ENCODE data around the gene UBE2G2.

The UBE2G2 gene

DNA sequence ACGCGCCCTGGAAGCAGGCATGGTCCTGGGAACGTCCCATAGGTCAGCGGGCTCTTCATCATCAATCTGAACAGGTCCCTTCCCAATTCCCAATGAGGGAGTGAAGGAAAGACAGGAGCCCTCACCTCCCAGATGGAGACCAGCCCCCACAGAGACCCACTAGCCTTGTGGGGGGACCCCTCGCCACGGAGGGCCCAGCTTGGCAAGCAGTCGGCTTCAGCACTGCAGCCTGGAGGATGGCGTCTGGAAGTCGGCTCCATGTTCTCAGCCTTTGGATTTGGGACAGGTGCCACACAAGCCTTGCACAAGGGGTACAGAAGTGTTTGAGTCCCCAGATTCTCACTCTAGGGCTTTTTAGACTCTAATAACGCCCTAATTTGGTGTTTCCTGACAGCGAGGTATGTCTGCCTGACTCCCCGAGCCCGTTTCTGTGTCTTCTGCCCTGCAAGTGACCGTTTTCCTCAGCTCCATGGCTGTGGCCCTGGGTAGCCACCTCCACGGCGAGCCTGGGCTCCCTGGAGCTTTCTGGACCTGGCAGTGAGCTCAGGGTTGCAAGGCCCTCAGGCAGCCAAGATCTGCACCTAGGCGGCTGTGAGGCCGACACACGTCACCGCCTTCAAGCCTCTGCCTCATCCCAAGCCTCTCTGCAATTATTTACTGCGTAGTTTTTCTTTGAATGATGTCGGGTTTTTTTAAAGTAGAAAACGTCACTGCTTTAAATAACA, 41.3 kb upstream of the UBE2G2 start:
- no peak for ATAC-seq (replicated peaks; ENCODE audit: extremely low read depth, poor library complexity, severe bottlenecking)
- Mint-ChIP-seq H3K4me1 (no peaks in the 10 kb centered on the region), H3K4me3 (no peak overlapping the region), H3K36me3 (ENCODE audit: insufficient read depth) (peaks cover 9% of the 10 kb centered on the region), H3K27me3 (peaks cover 28% of the 10 kb centered on the region), H3K9me3 (no peaks in the 10 kb centered on the region), H3K27ac (ENCODE audit: low read depth) (peak overlapping the region; percentile 57)
- DNase-seq (ENCODE audit: low spot score in 2 of 2), result no peak

- peaks cover 28% of the 10 kb centered on the region for H3K27me3 Mint-ChIP-seq
- H3K4me3 Mint-ChIP-seq, result no peak overlapping the region
- H3K9me3 Mint-ChIP-seq, result no peaks in the 10 kb centered on the region
- ATAC-seq (replicated peaks; ENCODE audit: extremely low read depth, poor library complexity, severe bottlenecking) (no peak), DNase-seq (ENCODE audit: low spot score in 2 of 2) (no peak)
- peaks cover 6% of the 10 kb centered on the region for H3K36me3 Mint-ChIP-seq (ENCODE audit: insufficient read depth)
- no peak overlapping the region for H3K27ac Mint-ChIP-seq (ENCODE audit: low read depth)
- H3K4me1 Mint-ChIP-seq, result no peaks in the 10 kb centered on the region
Observed at GRCh38 chr21:44842087-44842486, 40.5 kb upstream of the UBE2G2 start.

- DNase-seq (ENCODE audit: low spot score in 2 of 2), result no peak
- H3K36me3 Mint-ChIP-seq (ENCODE audit: insufficient read depth), result peaks cover 1% of the 10 kb centered on the region
- no peak overlapping the region for H3K4me3 Mint-ChIP-seq
- no peak for ATAC-seq (replicated peaks; ENCODE audit: extremely low read depth, poor library complexity, severe bottlenecking)
- no peak overlapping the region for H3K27ac Mint-ChIP-seq (ENCODE audit: low read depth)
- no peaks in the 10 kb centered on the region for H3K9me3 Mint-ChIP-seq
- H3K27me3 Mint-ChIP-seq, result peaks cover 28% of the 10 kb centered on the region
- H3K4me1 Mint-ChIP-seq, result no peaks in the 10 kb centered on the region
Observed at GRCh38 chr21:44840771-44841170, 39.2 kb upstream of the UBE2G2 start.

DNA sequence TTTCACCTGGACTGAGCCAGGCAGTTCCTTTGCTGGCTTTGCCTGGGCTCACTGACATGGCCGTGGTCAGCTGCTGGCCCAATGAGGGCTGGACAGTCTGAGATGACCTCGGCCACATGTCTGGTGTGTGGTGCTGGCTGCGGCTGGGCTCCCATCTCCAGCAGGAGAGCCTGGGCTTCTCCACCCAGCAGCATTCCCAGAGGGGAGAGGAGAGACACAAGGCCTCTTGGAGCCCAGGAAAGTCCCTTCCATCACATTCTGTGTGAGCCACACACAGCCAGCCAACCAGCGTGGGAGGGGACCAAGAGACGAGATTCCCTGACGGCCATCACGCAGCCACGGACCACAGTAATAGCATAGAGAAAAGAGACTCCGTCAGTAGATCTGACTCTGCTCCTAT, 37.3 kb upstream of the UBE2G2 start:
- Mint-ChIP-seq H3K9me3 (no peaks in the 10 kb centered on the region), H3K36me3 (ENCODE audit: insufficient read depth) (peaks cover 1% of the 10 kb centered on the region), H3K27me3 (peaks cover 28% of the 10 kb centered on the region), H3K4me1 (no peaks in the 10 kb centered on the region), H3K27ac (ENCODE audit: low read depth) (no peak overlapping the region), H3K4me3 (no peak overlapping the region)
- no peak for ATAC-seq (replicated peaks; ENCODE audit: extremely low read depth, poor library complexity, severe bottlenecking)
- DNase-seq (ENCODE audit: low spot score in 2 of 2), result no peak

DNA sequence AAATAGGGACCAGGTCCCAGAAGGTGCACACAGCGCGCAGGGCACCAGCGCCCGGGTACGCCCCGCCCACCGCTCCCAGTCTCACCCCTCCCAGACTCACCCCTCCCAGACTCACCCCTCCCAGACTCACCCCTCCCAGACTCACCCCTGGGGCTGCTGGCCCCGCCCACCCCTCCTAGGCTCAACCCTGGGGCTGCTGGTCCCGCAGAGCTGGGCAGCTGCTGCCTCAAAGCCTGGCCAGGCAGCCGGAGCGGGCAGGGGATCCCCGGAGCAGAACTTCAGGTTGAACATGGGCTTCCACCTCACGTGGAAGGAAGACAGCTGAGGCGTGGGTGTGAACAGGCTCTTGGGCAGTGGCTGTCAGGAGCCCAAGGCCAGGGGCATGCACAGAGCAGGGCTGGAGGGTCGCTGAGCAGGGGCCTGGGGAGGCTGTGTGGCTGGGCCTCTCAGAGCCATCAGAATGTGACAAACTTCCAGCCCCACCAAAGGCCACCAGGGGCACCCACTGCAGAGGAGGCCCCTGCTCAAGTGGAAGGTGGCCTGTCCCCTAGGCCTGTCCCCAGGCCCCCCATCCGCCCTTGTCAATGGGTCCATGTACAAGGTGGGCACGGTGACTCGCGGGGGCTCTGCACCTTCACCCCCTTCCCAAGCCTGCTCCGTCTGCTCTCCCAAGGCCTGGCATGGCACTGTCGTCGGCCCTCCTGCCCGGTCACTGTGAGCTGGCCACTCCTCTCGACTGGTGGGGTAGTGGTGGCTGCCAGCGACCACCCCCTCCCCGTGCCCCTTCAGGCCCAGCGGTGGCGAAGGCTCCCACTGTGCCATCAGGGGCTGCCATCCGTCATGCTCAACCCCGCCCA, 36.6 kb upstream of the UBE2G2 start:
- no peaks in the 10 kb centered on the region for H3K36me3 Mint-ChIP-seq (ENCODE audit: insufficient read depth)
- no peaks in the 10 kb centered on the region for H3K4me1 Mint-ChIP-seq
- H3K27ac Mint-ChIP-seq (ENCODE audit: low read depth), result no peak overlapping the region
- DNase-seq (ENCODE audit: low spot score in 2 of 2) (no peak), ATAC-seq (replicated peaks; ENCODE audit: extremely low read depth, poor library complexity, severe bottlenecking) (no peak)
- no peak overlapping the region for H3K4me3 Mint-ChIP-seq
- no peaks in the 10 kb centered on the region for H3K9me3 Mint-ChIP-seq
- peaks cover 28% of the 10 kb centered on the region for H3K27me3 Mint-ChIP-seq

DNA sequence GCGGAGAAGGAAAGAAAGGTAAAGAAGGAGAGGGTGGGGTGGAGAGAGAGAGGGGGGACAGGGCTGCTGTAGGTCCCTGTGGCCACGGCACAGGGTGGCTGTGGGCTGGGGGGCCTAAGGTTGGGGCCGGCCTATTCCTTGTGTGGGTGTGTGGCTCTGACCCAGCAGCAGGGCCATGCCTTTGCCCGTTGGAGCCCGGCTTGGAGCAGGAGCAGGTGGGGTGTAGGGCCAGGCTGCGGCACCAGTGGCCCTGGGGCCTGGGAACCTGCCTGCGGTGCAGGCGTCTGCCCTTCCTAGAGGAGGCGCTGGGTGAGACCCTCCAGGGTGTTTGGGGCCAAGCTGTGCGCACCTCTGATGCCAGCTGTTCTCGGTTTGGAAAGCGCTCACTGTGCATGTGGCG, 35.9 kb upstream of the UBE2G2 start:
- DNase-seq (ENCODE audit: low spot score in 2 of 2), result no peak
- no peak overlapping the region for H3K4me3 Mint-ChIP-seq
- H3K4me1 Mint-ChIP-seq, result no peaks in the 10 kb centered on the region
- peaks cover 25% of the 10 kb centered on the region for H3K27me3 Mint-ChIP-seq
- no peak overlapping the region for H3K27ac Mint-ChIP-seq (ENCODE audit: low read depth)
- ATAC-seq (replicated peaks; ENCODE audit: extremely low read depth, poor library complexity, severe bottlenecking), result no peak
- H3K36me3 Mint-ChIP-seq (ENCODE audit: insufficient read depth), result no peaks in the 10 kb centered on the region
- H3K9me3 Mint-ChIP-seq, result no peaks in the 10 kb centered on the region

DNA sequence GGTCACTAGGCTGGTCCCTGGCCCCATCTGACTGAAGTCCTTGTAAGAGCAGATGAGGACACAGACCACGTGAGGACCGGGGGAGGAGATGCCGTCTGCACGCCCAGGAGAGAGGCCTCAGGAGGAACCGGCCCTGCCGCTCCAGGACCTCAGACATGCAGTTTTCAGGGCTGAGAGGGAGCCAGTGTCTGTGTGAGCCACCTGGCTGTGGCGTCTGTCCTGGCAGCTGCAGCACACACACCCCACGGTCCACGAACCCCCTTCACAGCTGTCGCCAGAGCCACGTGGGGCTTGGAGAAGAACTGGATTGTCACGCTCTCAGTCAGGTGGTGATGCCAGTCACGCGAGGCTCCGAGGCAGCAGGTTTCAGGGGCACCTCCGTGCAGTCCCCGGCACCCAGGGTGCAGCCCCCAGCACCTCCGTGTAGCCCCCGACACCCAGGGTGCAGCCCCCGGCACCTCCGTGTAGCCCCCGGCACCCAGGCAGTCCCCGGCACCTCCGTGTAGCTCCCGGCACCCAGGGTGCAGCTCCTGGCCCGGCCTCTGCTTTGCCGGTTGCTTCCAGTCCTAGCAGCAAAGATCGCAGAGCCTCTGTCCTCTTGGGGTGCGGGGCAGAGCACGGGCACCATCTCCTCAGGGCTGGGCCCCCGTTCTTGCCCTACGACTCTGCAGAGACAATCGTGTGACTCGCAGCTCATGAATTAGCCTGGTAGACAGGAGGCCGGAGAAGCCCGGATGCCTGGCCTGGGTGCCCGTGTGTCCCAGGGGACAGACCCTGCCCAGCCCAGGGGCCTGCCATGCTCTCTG, 35.2 kb upstream of the UBE2G2 start:
- no peaks in the 10 kb centered on the region for H3K4me1 Mint-ChIP-seq
- ATAC-seq (replicated peaks; ENCODE audit: extremely low read depth, poor library complexity, severe bottlenecking) (no peak), DNase-seq (ENCODE audit: low spot score in 2 of 2) (no peak)
- H3K4me3 Mint-ChIP-seq, result no peak overlapping the region
- no peak overlapping the region for H3K27ac Mint-ChIP-seq (ENCODE audit: low read depth)
- peaks cover 18% of the 10 kb centered on the region for H3K27me3 Mint-ChIP-seq
- no peaks in the 10 kb centered on the region for H3K9me3 Mint-ChIP-seq
- H3K36me3 Mint-ChIP-seq (ENCODE audit: insufficient read depth), result no peaks in the 10 kb centered on the region

DNA sequence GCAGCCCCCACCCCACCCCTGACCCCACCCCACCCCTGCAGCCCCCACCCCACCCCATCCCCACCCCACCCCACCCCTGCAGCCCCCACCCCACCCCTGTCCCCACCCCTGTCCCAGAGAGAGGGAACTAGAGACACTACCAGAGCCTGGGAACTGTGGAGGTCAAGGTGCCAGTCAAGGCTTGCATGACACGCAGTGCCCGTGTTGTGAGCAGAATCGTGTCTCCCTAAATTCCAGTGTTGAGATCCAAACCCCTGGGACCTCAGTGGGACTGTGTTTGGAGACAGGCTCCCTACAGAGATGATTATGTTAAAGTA, 34.7 kb upstream of the UBE2G2 start:
- H3K9me3 Mint-ChIP-seq, result no peaks in the 10 kb centered on the region
- no peaks in the 10 kb centered on the region for H3K36me3 Mint-ChIP-seq (ENCODE audit: insufficient read depth)
- no peak for ATAC-seq (replicated peaks; ENCODE audit: extremely low read depth, poor library complexity, severe bottlenecking)
- H3K4me1 Mint-ChIP-seq, result peaks cover 1% of the 10 kb centered on the region
- peaks cover 13% of the 10 kb centered on the region for H3K27me3 Mint-ChIP-seq
- no peak overlapping the region for H3K27ac Mint-ChIP-seq (ENCODE audit: low read depth)
- no peak overlapping the region for H3K4me3 Mint-ChIP-seq
- no peak for DNase-seq (ENCODE audit: low spot score in 2 of 2)

- no peak overlapping the region for H3K4me3 Mint-ChIP-seq
- DNase-seq (ENCODE audit: low spot score in 2 of 2), result no peak
- peaks cover 6% of the 10 kb centered on the region for H3K27me3 Mint-ChIP-seq
- no peak for ATAC-seq (replicated peaks; ENCODE audit: extremely low read depth, poor library complexity, severe bottlenecking)
- peaks cover 6% of the 10 kb centered on the region for H3K4me1 Mint-ChIP-seq
- H3K36me3 Mint-ChIP-seq (ENCODE audit: insufficient read depth), result no peaks in the 10 kb centered on the region
- no peak overlapping the region for H3K27ac Mint-ChIP-seq (ENCODE audit: low read depth)
- no peaks in the 10 kb centered on the region for H3K9me3 Mint-ChIP-seq
Observed at GRCh38 chr21:44835647-44835973, 34.0 kb upstream of the UBE2G2 start.

- Mint-ChIP-seq H3K36me3 (ENCODE audit: insufficient read depth) (no peaks in the 10 kb centered on the region), H3K27ac (ENCODE audit: low read depth) (no peak overlapping the region), H3K27me3 (peaks cover under 1% of the 10 kb centered on the region), H3K4me3 (no peak overlapping the region), H3K9me3 (no peaks in the 10 kb centered on the region), H3K4me1 (peaks cover 6% of the 10 kb centered on the region)
- DNase-seq (ENCODE audit: low spot score in 2 of 2) (no peak), ATAC-seq (replicated peaks; ENCODE audit: extremely low read depth, poor library complexity, severe bottlenecking) (no peak)
Observed at GRCh38 chr21:44834951-44835646, 33.5 kb upstream of the UBE2G2 start.

- DNase-seq (ENCODE audit: low spot score in 2 of 2) (no peak), ATAC-seq (replicated peaks; ENCODE audit: extremely low read depth, poor library complexity, severe bottlenecking) (no peak)
- Mint-ChIP-seq H3K36me3 (ENCODE audit: insufficient read depth) (no peaks in the 10 kb centered on the region), H3K4me1 (peaks cover 6% of the 10 kb centered on the region), H3K9me3 (no peaks in the 10 kb centered on the region), H3K27me3 (no peaks in the 10 kb centered on the region), H3K27ac (ENCODE audit: low read depth) (no peak overlapping the region), H3K4me3 (no peak overlapping the region)
Observed at GRCh38 chr21:44834231-44834950, 32.8 kb upstream of the UBE2G2 start.

- H3K27me3 Mint-ChIP-seq, result no peaks in the 10 kb centered on the region
- no peaks in the 10 kb centered on the region for H3K9me3 Mint-ChIP-seq
- H3K36me3 Mint-ChIP-seq (ENCODE audit: insufficient read depth), result no peaks in the 10 kb centered on the region
- DNase-seq (ENCODE audit: low spot score in 2 of 2), result no peak
- peaks cover 6% of the 10 kb centered on the region for H3K4me1 Mint-ChIP-seq
- H3K4me3 Mint-ChIP-seq, result no peak overlapping the region
- no peak overlapping the region for H3K27ac Mint-ChIP-seq (ENCODE audit: low read depth)
- ATAC-seq (replicated peaks; ENCODE audit: extremely low read depth, poor library complexity, severe bottlenecking), result no peak
Observed at GRCh38 chr21:44833663-44834062, 32.0 kb upstream of the UBE2G2 start.
